Right ventricle myocardium superior (tissue), 1 donor: ENCODE results near the gene SCAPER. TPM values are rescaled to one million over a fixed set of nuclear protein-coding genes. Genes with fewer than 3 reads are reported as not detected.
"Not testable (repeated sequence)": the region's sequence is repeated elsewhere in the genome, so short reads cannot be mapped to it uniquely, and the experiment has no call there.

Experiments used
- ATAC-seq: fragments of 200-7000 bp; cut with Tn5 transposase; one replicate; pipeline ENCODE4 v1.9.1; 2020; ENCODE audit warnings: mild to moderate bottlenecking; ENCODE audit not compliant: poor library complexity
- DNase-seq: peaks from one replicate; pipeline ENCODE4 v3.0.0-alpha.2; 2020
- intact Hi-C: fragments of 100-400 bp; cut with DNase I; formaldehyde crosslinking; loops from one replicate; pipeline ENCODE4 v1.11.2; 2022
- total RNA-seq: library from RNA; stranded (reverse); fragmentation: NEBNext Ultra II Directional; extraction: Animal tissue kit (Norgen Biotek cat#: 25700); gene quantifications from one replicate; pipeline ENCODE4 v1.2.1, GENCODE V29; 2021
- donor health status: DM: no; HTN: yes; CAD: no; lungs with severe emphysema.

The SCAPER gene
- total RNA-seq, 1 donor from 2014 or later, result 47.8 TPM

DNA sequence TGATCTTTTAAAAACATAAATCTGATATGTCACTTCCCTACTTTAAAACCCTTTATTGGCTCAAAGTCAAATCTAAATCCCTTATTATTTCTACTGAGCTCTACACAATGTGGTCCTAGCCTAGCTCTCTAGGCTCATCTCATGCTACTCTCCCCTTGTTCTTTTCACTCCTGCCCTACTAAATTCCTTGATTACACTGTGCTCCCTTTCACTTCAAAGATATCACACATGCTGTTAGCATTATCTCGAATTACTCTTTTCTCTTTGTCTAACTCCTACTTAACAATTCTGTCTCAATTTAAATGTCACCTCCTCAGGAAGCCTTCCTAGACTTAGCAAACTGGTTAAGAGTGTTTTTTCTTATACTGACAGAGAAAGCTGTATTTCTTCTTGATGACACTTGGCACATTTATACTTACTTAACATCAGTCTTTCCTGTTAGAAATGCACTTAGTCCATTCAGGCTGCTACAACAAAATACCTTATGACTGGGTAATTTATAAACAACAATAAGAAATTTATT, 102.0 kb downstream of the SCAPER start:
- no peak for DNase-seq
- ATAC-seq, result no peak
- intact Hi-C loops, result no loop called here

DNA sequence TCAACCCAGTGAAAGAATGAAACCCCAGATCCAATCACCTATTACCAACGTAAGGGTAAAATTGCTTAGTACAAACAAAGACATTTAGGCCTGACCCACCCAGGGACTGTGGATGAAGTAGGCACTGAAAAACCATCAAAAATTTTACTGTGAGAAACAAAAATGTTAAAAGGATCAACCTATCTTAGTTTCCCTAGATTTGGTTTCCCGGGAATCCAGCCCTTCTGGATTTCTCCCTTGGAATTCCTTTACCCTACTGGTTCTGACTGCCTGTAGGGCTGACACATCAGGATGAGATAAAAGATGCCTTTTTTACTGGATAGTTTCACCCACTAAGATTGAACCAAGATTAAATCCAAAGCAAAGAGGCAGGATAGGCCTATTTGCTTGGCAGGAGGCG, 102.7 kb downstream of the SCAPER start:
- DNase-seq, result no peak
- intact Hi-C loops, result no loop called here
- no peak for ATAC-seq

DNA sequence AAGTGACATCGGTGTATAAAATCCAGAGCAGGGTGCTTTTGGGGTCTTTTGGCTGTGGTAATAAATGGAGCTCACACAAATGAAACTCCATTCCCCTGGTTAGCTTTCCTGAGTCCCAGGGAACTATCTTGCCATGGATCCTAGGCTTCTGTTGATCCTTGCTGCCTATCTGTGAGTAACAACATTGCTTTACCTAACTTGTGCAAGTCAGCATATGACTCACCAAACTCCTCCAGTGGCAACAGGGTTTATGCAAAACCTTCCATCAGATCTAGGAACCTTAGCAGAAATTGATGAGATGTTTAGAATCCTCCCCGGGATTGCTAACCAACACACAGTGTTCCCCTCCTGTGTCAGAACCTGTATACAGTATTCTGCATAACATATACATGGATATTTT, 105.4 kb downstream of the SCAPER start:
- no peak for ATAC-seq
- intact Hi-C loops, result no loop called here
- DNase-seq, result no peak

DNA sequence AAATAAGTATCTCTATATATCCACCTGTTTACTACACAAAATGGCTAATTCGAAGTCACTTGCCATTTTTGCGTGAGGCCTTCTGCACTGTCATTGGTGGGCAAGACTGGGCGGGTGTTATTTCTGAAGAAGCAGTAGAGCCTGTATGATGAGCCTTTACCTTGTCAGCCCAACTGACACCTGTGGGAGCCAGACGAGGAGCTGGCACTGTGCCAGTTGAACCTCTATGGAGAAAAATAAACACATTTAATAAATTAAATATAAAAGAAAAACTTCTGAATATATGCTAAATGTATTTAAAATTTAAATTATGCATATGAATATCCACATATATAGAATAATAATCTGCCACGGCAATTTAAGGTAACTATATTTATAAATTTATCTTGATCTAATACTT, 109.9 kb downstream of the SCAPER start:
- no peak for ATAC-seq
- DNase-seq, result no peak
- intact Hi-C loops, result no loop called here

- ATAC-seq (no peak), DNase-seq (no peak)
- intact Hi-C loops, result no loop called here
These were observed 112.0 kb downstream of the SCAPER start for GRCh38 chr15:76793162-76793561.

DNA sequence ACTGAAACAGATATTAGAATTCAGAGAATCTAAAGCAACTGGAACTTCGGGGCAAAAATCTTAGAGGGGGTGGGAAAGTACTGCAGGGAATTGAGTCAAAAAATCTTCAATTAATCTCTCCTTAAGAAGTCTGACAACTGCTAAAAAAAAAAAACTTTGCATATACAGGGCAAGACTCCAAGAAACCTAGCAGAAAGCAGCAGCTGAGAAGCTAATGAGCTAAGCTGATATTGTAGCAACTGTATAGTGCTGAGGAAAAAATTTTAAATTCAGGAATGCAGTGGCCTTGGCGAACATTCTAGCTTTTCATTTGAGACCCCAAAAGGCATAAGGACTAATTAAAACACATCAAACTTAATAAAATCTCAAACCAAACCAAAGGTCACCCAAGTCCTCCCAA, 113.6 kb downstream of the SCAPER start:
- no peak for DNase-seq
- intact Hi-C loops, result no loop called here
- ATAC-seq, result no peak

GRCh38 chr15:76787273-76787672, 117.9 kb downstream of the SCAPER start:
- no peak for ATAC-seq
- no peak for DNase-seq
- intact Hi-C loops, result no loop called here

GRCh38 chr15:76776969-76777368, 128.2 kb downstream of the SCAPER start:
- DNase-seq, result no peak
- intact Hi-C loops, result no loop called here
- no peak for ATAC-seq

DNA sequence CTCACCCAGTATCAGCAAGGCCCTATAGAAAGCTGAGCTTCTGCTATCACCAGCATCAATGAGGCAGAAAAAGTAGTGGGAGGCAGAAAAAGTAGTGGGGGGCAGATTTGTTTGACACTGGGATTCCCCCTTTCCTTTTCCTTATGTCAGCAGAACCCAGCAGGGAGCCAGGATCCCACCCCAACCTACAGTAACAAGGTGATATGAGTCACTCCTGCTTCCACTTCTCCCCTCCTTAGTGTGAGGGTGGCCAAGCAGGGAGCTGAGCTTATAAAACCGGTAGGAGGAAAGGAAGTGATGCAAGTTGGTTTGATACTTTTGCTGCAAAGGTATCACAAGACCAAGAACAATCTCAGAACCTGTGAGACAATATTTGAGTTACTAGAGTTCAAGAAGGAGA, 128.7 kb downstream of the SCAPER start:
- ATAC-seq, result no peak
- DNase-seq, result no peak
- intact Hi-C loops, result no loop called here

- intact Hi-C loops, result no loop called here
- DNase-seq, result no peak
- no peak for ATAC-seq
These were observed 131.9 kb downstream of the SCAPER start for GRCh38 chr15:76773234-76773633.

- ATAC-seq (no peak), DNase-seq (no peak)
- intact Hi-C loops, result no loop called here
These were observed 132.4 kb downstream of the SCAPER start for GRCh38 chr15:76772776-76773175.

- no peak for ATAC-seq
- no peak for DNase-seq
- intact Hi-C loops, result no loop called here
These were observed 141.1 kb downstream of the SCAPER start for GRCh38 chr15:76764004-76764403.

DNA sequence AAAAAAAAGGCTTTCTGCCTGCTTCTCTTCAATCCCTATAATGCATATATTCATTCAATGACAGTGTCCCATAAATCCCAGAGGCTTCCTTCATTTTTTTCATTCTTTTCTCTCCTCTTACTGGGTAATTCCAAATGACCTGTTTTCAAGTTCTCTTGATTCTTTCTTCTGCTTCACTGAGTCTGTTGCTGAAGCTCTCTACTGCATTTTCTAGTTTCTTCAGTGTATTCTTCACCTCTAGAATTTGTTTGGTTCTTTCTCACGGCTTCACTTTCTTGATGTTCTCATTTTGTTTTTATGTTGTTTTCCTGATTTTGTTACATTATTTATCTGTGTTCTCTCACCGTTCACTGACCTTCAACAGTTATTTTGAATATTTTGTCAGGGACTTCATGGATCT, 141.6 kb downstream of the SCAPER start:
- ATAC-seq, result no peak
- DNase-seq, result no peak
- intact Hi-C loops, result no loop called here

- DNase-seq, result no peak
- intact Hi-C loops, result no loop called here
These were observed 148.8 kb downstream of the SCAPER start for GRCh38 chr15:76756381-76756780.

GRCh38 chr15:76753771-76754170, 151.4 kb downstream of the SCAPER start:
- no peak for ATAC-seq
- intact Hi-C loops, result no loop called here
- no peak for DNase-seq

More at GRCh38 chr15:76756381-76756780, 148.8 kb downstream of the SCAPER start:
- no peak for ATAC-seq

GRCh38 chr15:76753131-76753530, 152.0 kb downstream of the SCAPER start:
- ATAC-seq (no peak), DNase-seq (no peak)
- intact Hi-C loops, result no loop called here

GRCh38 chr15:76752549-76752948, 152.6 kb downstream of the SCAPER start:
- DNase-seq (no peak), ATAC-seq (no peak)
- intact Hi-C loops, result no loop called here

DNA sequence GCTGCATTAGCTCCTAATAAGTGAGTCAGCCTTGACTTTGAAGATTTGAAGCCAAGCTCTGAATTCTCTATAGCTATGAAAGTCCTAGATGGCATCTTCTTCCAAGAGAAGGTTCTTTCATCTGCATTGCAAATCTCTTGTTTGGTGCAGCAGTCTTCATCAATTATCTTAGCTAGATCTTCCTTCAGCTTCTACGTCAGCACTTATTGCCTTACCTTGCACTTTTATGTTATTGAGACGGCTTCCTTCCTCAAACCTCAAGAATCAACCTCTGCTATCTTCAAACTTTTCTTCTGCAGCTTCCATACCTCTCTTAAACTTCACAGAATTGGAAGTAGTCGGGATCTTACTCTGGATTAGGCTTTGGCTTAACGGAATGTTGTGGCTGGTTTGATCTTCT, 167.6 kb downstream of the SCAPER start:
- intact Hi-C loops, result no loop called here

GRCh38 chr15:76732321-76732720, 172.8 kb downstream of the SCAPER start:
- ATAC-seq, DNase-seq, intact Hi-C loops: not testable (repeated sequence)

More for the DNA sequence above, 167.6 kb downstream of the SCAPER start:
- ATAC-seq (no peak), DNase-seq (no peak)

- DNase-seq, result no peak
- intact Hi-C loops, result no loop called here
- no peak for ATAC-seq
These were observed 174.9 kb downstream of the SCAPER start for GRCh38 chr15:76730262-76730661.

DNA sequence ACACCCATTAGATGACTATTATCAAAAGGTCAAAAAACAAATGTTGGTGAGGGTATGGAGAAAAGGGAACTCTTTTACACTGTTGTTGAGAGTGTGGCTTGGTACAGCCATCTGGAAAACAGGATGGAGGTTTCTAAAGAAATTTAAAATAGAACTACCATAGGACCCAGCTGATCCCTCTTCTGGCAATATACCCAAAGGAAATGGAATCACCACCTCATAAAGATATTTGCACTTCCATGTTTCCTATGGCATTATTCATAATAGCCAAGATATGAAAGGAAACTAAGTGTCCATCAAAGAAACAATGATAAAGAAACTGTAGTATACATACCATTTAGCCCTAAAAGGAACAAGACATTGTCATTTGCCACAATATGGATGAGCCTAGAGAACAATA, 186.3 kb downstream of the SCAPER start:
- intact Hi-C loops, result no loop called here
- DNase-seq (no peak), ATAC-seq (no peak)
